Left lung (tissue), 10 donors: ENCODE measurements around the gene CD82. TPM values are rescaled to one million over a fixed set of nuclear protein-coding genes. Genes with fewer than 3 reads are reported as not detected.

ENCODE experiments used
- ATAC-seq: fragments of 200-7000 bp; cut with Tn5 transposase; one replicate; pipeline ENCODE4 v1.9.1; 2020; ENCODE audit warnings: moderate library complexity
- DNase-seq, 4 donors: peaks; one replicate each; pipeline ENCODE4 v3.0.0-alpha.2; 2013 to 2020
- H3K27ac ChIP-seq, 2 donors: fragments of 200-600 bp; sonication (generic) in 1 of 2; one replicate each; pipeline versions ENCODE4 v1.5.0 to v1.8.0; 2020 to 2021
- H3K27me3 ChIP-seq, 2 donors: fragments of 200-600 bp; sonication (generic) in 1 of 2; one replicate each; pipeline versions ENCODE4 v1.5.0 to v1.8.0; 2020 to 2021
- H3K36me3 ChIP-seq, 2 donors: fragments of 200-600 bp; sonication (generic) in 1 of 2; one replicate each; pipeline versions ENCODE4 v1.5.0 to v1.8.0; 2020 to 2021
- H3K4me1 ChIP-seq, 2 donors: fragments of 200-600 bp; one replicate each; pipeline ENCODE4 v1.8.0; 2021
- H3K4me3 ChIP-seq, 2 donors: fragments of 200-600 bp; sonication (generic) in 1 of 2; one replicate each; pipeline versions ENCODE4 v1.5.0 to v1.8.0; 2020 to 2021; ENCODE audit warnings: mild to moderate bottlenecking in 1 of 2
- H3K9me3 ChIP-seq, 2 donors: fragments of 200-600 bp; sonication (generic) in 1 of 2; one replicate each; pipeline versions ENCODE4 v1.5.0 to v1.8.0; 2020 to 2021
- intact Hi-C, 2 donors: fragments of 100-400 bp; cut with DNase I; formaldehyde crosslinking; loops; one replicate each; pipeline versions ENCODE4 v1.11.2 to v1.14.2; 2022
- polyA plus RNA-seq, 6 donors: library from polyadenylated mRNA; unstranded; fragments of 120-200 nt; gene quantifications; one replicate each; pipeline ENCODE4 v1.2.1, GENCODE V29; 2013; ENCODE audit not compliant: insufficient read length in 6 of 6
- total RNA-seq, 2 donors: library from RNA; stranded (reverse); fragmentation: NEBNext Ultra II Directional; extraction: Animal tissue kit (Norgen Biotek cat#: 25700); gene quantifications; one replicate each; pipeline ENCODE4 v1.2.1, GENCODE V29; 2021
- TF ChIP-seq, protein P1 (sequence below), 2 donors: fragments of 200-600 bp; sonication (generic) in 1 of 2; IDR thresholded peaks; one replicate each; pipeline versions ENCODE4 v1.5.0 to v1.8.0; 2021; ENCODE audit warnings: antibody characterized with exemption in 2 of 2
- donor health status: DM: no; HTN: yes; CAD: no.
- donor health status: DM: no; HTN: no; CAD: no.

CD82 gene
- total and polyA plus RNA-seq, 8 donors, result 33.7 to 244 (median 54.6) TPM

- Histone ChIP-seq H3K4me3 (no peak overlapping the region), H3K9me3 (no peaks in the 10 kb centered on the region), H3K27ac (peak overlapping the region in 1 of 2 donors; percentile 28), H3K36me3 (no peaks in the 10 kb centered on the region), H3K4me1 (peaks cover 5 to 56% of the 10 kb centered on the region in 2 donors), H3K27me3 (no peaks in the 10 kb centered on the region)
- TF ChIP-seq, protein P1, sequence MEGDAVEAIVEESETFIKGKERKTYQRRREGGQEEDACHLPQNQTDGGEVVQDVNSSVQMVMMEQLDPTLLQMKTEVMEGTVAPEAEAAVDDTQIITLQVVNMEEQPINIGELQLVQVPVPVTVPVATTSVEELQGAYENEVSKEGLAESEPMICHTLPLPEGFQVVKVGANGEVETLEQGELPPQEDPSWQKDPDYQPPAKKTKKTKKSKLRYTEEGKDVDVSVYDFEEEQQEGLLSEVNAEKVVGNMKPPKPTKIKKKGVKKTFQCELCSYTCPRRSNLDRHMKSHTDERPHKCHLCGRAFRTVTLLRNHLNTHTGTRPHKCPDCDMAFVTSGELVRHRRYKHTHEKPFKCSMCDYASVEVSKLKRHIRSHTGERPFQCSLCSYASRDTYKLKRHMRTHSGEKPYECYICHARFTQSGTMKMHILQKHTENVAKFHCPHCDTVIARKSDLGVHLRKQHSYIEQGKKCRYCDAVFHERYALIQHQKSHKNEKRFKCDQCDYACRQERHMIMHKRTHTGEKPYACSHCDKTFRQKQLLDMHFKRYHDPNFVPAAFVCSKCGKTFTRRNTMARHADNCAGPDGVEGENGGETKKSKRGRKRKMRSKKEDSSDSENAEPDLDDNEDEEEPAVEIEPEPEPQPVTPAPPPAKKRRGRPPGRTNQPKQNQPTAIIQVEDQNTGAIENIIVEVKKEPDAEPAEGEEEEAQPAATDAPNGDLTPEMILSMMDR (IDR thresholded peaks at IDR 0.05), result no peak
- intact Hi-C loops, result loop anchor here in 1 of 2 donors (10.0 kb wide), 1 partner anchor 98 kb away; the partner anchor contains the start of gene TSPAN18
- ATAC-seq, result no peak
- no peak for DNase-seq
Measured at GRCh38 chr11:44627165-44627789, 61.8 kb downstream of the CD82 start.

- TF ChIP-seq, protein P1 (IDR thresholded peaks at IDR 0.05), result no peak
- H3K36me3 ChIP-seq, result no peaks in the 10 kb centered on the region
- no peak overlapping the region for H3K4me3 ChIP-seq
- intact Hi-C loops, result loop anchor here in 1 of 2 donors (10.0 kb wide), 1 partner anchor 97 kb away; the partner anchor contains the start of gene TSPAN18
- no peaks in the 10 kb centered on the region for H3K9me3 ChIP-seq
- H3K27me3 ChIP-seq, result peaks cover 0 to 4% of the 10 kb centered on the region in 2 donors
- H3K27ac ChIP-seq, result peak overlapping the region in 1 of 2 donors; percentile 37
- peak in 2 of 4 donors; percentile 56 to 76 for DNase-seq
- H3K4me1 ChIP-seq, result peaks cover 5 to 52% of the 10 kb centered on the region in 2 donors
- ATAC-seq, result peak; percentile 45
Measured at GRCh38 chr11:44627911-44628729, 62.7 kb downstream of the CD82 start.

DNA sequence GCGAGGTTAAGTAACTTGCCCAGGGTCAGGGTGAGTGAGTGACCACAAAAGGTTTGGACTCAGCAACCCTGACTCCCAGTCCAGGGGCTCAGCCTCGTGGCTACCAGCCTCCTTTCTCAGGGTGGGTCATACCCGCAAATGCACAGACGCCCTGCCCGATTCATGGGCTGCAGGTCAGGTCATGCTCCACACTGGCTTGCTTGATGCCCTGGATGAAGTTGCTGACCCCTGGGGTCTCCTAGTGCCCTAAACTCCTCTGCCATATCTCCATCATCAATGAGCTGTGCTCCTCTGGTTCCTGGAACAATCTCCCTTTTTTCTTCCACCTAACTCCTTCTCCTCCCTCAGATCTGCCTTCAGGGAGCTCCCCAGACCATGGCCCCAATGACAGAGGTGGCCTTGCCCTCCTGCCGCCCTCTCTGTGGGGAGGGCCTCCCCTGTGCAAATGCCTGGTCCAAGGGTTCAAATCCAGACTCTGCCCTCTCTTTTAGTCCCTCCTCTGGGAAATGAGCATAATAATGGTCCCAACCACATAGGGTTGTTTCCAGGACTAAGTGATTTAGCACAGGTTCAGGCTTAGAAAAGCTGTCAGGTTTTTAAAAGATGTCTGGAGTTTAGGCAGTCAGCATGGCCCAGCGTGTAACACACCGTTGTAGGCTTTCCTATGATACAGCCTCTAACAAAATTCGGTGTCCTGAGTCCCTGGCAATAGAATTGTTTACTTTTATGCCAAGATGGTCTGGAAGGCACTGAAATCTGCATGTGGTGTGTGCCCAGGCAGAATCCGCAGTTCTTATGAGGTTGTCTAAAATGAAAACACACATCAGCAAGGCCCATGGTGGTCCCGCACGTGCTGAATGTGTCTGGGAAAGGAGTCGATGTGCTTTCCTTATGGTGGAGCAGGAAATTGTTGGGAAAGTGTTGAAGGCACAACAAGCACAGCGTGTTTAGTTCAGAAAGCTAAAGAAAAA lies 63.6 kb downstream of the CD82 start:
- Histone ChIP-seq H3K9me3 (no peaks in the 10 kb centered on the region), H3K4me1 (peaks cover 5 to 47% of the 10 kb centered on the region in 2 donors), H3K27ac (no peak overlapping the region), H3K27me3 (peaks cover 0 to 11% of the 10 kb centered on the region in 2 donors), H3K36me3 (no peaks in the 10 kb centered on the region), H3K4me3 (no peak overlapping the region)
- ATAC-seq (no peak), DNase-seq (no peak)
- intact Hi-C loops, result loop anchor here in 1 of 2 donors (10.0 kb wide), 1 partner anchor 96 kb away; the partner anchor contains the start of gene TSPAN18
- TF ChIP-seq, protein P1 (IDR thresholded peaks at IDR 0.05), result no peak

DNA sequence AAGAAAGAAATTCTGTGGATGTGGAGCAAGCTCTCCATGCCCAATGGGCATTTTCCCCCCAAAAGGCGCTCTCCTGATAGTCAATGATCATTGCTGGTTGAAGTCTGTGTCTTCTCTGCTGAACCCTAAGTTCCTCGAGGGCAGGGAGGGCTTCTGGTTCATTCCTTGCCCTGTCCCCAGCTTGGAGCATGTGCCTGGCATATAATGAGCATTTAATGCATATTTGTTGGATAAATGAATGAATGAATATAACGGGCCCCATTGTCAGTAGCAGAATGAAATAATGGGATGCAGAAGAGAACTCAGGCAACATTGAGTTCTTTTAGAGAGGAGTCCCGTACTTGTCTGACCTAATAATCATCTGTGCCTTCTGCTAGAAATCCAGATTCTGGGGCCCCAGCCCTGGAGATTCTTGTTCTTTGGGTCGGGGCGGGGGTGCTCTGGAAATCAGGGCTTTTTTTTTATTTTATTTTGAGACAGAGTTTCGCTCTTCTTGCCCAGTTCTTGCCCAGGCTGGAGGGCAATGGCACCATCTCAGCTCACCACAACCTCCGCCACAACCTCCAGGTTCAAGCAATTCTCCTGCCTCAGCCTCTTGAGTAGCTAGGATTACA lies 64.4 kb downstream of the CD82 start:
- Histone ChIP-seq H3K4me1 (peaks cover 9 to 45% of the 10 kb centered on the region in 2 donors), H3K36me3 (no peaks in the 10 kb centered on the region), H3K4me3 (no peak overlapping the region), H3K27ac (no peak overlapping the region), H3K9me3 (no peaks in the 10 kb centered on the region), H3K27me3 (peaks cover 0 to 18% of the 10 kb centered on the region in 2 donors)
- TF ChIP-seq, protein P1 (IDR thresholded peaks at IDR 0.05), result no peak
- no peak for DNase-seq
- intact Hi-C loops, result loop anchor here in 1 of 2 donors (10.0 kb wide), 1 partner anchor 95 kb away; the partner anchor contains the start of gene TSPAN18
- ATAC-seq, result no peak
